Left lung (tissue), 10 donors: Measurements from ENCODE around the gene GGT6. TPM values are rescaled to one million over a fixed set of nuclear protein-coding genes. Genes with fewer than 3 reads are reported as not detected.

Experiments used
- ATAC-seq: fragments of 200-7000 bp; cut with Tn5 transposase; one replicate; pipeline ENCODE4 v1.9.1; 2020; ENCODE audit warnings: moderate library complexity
- DNase-seq, 4 donors: peaks; one replicate each; pipeline ENCODE4 v3.0.0-alpha.2; 2013 to 2020
- H3K27ac ChIP-seq, 2 donors: fragments of 200-600 bp; sonication (generic) in 1 of 2; one replicate each; pipeline versions ENCODE4 v1.5.0 to v1.8.0; 2020 to 2021
- H3K27me3 ChIP-seq, 2 donors: fragments of 200-600 bp; sonication (generic) in 1 of 2; one replicate each; pipeline versions ENCODE4 v1.5.0 to v1.8.0; 2020 to 2021
- H3K36me3 ChIP-seq, 2 donors: fragments of 200-600 bp; sonication (generic) in 1 of 2; one replicate each; pipeline versions ENCODE4 v1.5.0 to v1.8.0; 2020 to 2021
- H3K4me1 ChIP-seq, 2 donors: fragments of 200-600 bp; one replicate each; pipeline ENCODE4 v1.8.0; 2021
- H3K4me3 ChIP-seq, 2 donors: fragments of 200-600 bp; sonication (generic) in 1 of 2; one replicate each; pipeline versions ENCODE4 v1.5.0 to v1.8.0; 2020 to 2021; ENCODE audit warnings: mild to moderate bottlenecking in 1 of 2
- H3K9me3 ChIP-seq, 2 donors: fragments of 200-600 bp; sonication (generic) in 1 of 2; one replicate each; pipeline versions ENCODE4 v1.5.0 to v1.8.0; 2020 to 2021
- intact Hi-C, 2 donors: fragments of 100-400 bp; cut with DNase I; formaldehyde crosslinking; loops; one replicate each; pipeline versions ENCODE4 v1.11.2 to v1.14.2; 2022
- polyA plus RNA-seq, 6 donors: library from polyadenylated mRNA; unstranded; fragments of 120-200 nt; gene quantifications; one replicate each; pipeline ENCODE4 v1.2.1, GENCODE V29; 2013; ENCODE audit not compliant: insufficient read length in 6 of 6
- total RNA-seq, 2 donors: library from RNA; stranded (reverse); fragmentation: NEBNext Ultra II Directional; extraction: Animal tissue kit (Norgen Biotek cat#: 25700); gene quantifications; one replicate each; pipeline ENCODE4 v1.2.1, GENCODE V29; 2021
- TF ChIP-seq, protein P1 (sequence below), 2 donors: fragments of 200-600 bp; sonication (generic) in 1 of 2; IDR thresholded peaks; one replicate each; pipeline versions ENCODE4 v1.5.0 to v1.8.0; 2021; ENCODE audit warnings: antibody characterized with exemption in 2 of 2
- donor health status: DM: no; HTN: yes; CAD: no.
- donor health status: DM: no; HTN: no; CAD: no.

The GGT6 gene
- total and polyA plus RNA-seq, 8 donors = 1.8 to 17.4 (median 6.4) TPM

DNA sequence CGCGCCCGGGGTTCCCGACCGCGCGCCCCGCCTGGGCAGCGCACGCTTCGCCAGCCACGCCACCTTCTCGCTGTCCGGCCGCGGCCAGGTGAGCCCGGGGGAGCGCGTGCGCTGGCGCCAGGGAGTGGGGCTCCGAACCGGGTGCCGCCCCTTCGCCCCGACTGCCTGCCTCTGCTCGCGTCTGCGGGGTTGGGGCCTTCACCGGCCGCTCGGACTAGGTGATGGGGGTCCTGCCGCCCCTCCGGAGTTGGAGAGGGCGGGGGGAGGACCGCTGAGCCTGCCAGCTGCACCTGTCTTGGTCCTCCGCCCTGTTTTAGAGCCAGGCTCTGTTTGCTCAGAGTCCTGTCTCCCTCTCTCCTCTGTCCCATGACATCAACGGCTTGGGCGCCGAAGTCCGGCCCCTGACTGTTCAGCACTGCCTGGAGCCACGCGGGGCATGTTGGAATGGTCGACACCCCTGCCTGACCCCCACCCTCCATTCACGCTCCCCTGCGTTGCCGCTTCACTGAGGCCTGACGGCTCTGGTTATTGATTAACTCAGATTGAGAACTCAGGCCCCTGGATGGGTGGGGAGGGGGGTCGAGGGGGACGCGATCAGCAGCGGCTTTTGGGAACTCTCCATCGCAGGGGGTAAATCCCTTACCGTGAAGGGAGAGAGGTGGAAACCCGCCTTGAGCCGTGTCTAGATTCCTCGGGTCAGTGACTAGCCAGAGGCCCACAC is 24.7 kb upstream of the GGT6 start:
- H3K27me3 ChIP-seq = peaks cover 27 to 66% of the 10 kb centered on the region in 2 donors
- peak overlapping the region; percentile 36 to 40 for H3K4me3 ChIP-seq
- DNase-seq = peak in 1 of 4 donors; percentile 72
- H3K9me3 ChIP-seq = no peaks in the 10 kb centered on the region
- no peaks in the 10 kb centered on the region for H3K36me3 ChIP-seq
- intact Hi-C loops = no loop called here
- H3K27ac ChIP-seq = no peak overlapping the region
- H3K4me1 ChIP-seq = peaks cover 8 to 17% of the 10 kb centered on the region in 2 donors
- TF ChIP-seq, protein P1, sequence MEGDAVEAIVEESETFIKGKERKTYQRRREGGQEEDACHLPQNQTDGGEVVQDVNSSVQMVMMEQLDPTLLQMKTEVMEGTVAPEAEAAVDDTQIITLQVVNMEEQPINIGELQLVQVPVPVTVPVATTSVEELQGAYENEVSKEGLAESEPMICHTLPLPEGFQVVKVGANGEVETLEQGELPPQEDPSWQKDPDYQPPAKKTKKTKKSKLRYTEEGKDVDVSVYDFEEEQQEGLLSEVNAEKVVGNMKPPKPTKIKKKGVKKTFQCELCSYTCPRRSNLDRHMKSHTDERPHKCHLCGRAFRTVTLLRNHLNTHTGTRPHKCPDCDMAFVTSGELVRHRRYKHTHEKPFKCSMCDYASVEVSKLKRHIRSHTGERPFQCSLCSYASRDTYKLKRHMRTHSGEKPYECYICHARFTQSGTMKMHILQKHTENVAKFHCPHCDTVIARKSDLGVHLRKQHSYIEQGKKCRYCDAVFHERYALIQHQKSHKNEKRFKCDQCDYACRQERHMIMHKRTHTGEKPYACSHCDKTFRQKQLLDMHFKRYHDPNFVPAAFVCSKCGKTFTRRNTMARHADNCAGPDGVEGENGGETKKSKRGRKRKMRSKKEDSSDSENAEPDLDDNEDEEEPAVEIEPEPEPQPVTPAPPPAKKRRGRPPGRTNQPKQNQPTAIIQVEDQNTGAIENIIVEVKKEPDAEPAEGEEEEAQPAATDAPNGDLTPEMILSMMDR (IDR thresholded peaks at IDR 0.05) = no peak
- no peak for ATAC-seq

DNA sequence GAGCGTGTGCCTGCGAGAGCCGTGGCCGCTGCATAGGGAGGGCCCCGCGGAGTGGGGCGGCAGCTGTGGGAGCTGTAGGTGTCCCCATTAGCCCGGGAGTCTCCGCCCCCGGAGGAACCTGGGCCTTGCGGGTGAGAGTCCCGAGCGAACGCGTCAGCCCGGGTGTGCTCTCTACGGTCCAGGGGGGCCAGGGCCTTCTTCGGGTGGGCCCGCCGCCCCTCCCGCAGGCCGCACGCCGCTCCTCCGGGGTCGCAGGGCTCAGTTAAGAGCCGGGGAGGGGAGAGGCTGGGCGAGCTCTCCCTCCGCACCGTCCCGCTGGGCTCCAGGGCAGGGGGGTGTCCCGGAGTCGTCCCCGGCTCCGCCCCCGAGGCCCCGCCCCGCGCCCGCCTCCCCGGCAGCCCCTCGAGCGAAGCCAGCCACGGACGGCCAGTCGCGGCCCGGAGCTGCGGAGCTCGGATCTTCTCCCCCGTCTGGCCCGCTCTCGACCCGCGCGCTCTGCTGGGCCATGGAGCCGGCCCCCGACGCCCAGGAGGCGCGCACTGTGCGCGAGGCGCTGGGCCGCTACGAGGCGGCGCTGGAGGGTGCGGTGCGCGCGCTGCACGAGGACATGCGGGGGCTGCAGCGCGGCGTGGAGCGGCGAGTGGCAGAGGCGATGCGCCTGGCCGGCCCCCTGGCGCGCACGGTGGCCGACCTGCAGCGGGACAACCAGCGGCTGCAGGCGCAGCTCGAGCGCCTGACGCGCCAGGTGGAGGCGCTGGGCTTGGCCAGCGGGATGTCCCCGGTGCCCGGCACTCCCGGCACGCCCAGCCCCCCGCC is 23.9 kb upstream of the GGT6 start, which contains the start of gene SMTNL2:
Gene SMTNL2, plus strand, starts transcription at position 429 of the 816 bp plus-strand sequence. Its CDS starts 77 bp downstream, at position 506.
- TF ChIP-seq, protein P1 (IDR thresholded peaks at IDR 0.05) = no peak
- Histone ChIP-seq H3K4me3 (peak within 1 kb of the TSS; percentile 36 to 40), H3K27ac (no peak within 1 kb of the TSS), H3K4me1 (peaks cover 8 to 17% of the 10 kb centered on the region in 2 donors), H3K36me3 (no peaks in the 10 kb centered on the region), H3K27me3 (peaks cover 27 to 64% of the 10 kb centered on the region in 2 donors), H3K9me3 (no peaks in the 10 kb centered on the region)
- intact Hi-C loops = no loop called here
- peak; percentile 75 for ATAC-seq
- DNase-seq = peak in 3 of 4 donors; percentile 68 to 85 (median 78)

DNA sequence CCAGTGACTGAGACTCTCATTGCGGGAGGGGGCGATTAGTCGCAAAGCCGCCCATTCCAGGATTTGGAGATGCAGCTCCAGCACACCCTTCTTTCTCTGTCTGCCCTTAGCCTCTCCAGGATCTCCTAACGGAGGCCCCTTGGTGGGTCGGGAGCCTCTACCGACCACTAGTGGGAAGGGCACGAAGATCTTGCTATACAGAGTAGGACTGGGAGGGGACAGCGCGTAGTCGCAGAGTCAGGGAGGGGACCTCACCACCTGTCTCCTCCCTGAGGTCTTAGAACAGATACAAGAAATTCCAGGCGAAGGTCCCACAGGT is 23.4 kb upstream of the GGT6 start:
- DNase-seq = peak in 1 of 4 donors; percentile 69
- TF ChIP-seq, protein P1 (IDR thresholded peaks at IDR 0.05) = peak in 1 of 2 donors; percentile 16
- H3K4me3 ChIP-seq = peak overlapping the region; percentile 36 to 40
- intact Hi-C loops = no loop called here
- peak; percentile 52 for ATAC-seq
- H3K9me3 ChIP-seq = no peaks in the 10 kb centered on the region
- peaks cover 27 to 59% of the 10 kb centered on the region in 2 donors for H3K27me3 ChIP-seq
- no peaks in the 10 kb centered on the region for H3K36me3 ChIP-seq
- no peak overlapping the region for H3K27ac ChIP-seq
- peaks cover 8 to 17% of the 10 kb centered on the region in 2 donors for H3K4me1 ChIP-seq

DNA sequence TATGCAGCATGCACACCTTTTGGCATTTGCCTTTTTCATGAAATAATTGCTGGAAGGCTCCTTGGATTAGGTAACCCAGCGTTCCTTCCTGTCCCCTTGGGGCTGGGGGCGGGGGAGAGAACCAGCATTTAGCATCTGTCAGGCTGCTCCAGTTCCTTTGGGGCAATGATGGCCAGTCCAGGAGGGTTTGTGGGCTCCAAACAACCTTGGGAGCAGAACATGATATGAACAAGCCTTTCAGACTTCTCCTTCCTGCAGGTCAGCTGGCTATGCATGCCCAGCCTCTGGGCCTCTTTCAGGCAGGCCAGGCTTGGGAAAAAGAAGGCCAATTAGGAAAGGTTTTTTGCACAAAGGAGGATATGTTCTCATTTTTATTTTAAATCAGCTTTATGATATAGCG is 22.8 kb upstream of the GGT6 start:
- ATAC-seq (no peak), DNase-seq (no peak)
- H3K4me1 ChIP-seq = peaks cover 8 to 17% of the 10 kb centered on the region in 2 donors
- intact Hi-C loops = no loop called here
- no peak overlapping the region for H3K4me3 ChIP-seq
- TF ChIP-seq, protein P1 (IDR thresholded peaks at IDR 0.05) = no peak
- no peak overlapping the region for H3K27ac ChIP-seq
- H3K9me3 ChIP-seq = no peaks in the 10 kb centered on the region
- peaks cover 27 to 55% of the 10 kb centered on the region in 2 donors for H3K27me3 ChIP-seq
- no peaks in the 10 kb centered on the region for H3K36me3 ChIP-seq

DNA sequence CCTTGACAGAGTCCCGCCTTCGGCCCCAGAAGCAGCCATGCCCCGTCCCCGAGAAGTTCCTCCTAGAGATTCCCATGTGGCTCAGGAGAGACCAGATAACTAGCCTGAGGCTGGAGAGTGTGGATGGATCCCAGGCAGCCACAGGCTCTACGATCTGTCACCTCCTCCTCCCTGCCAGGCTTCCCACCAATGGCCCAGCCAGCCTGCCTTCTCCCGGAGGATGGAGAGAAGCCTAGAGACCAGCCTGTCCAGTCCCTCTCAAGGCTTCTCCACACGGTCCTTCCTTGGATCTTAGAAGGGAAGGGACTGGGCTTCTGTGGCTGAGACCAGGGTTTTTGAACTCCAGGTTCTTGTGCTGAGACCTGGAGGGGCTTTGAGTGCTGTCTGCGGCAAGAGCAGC is 22.3 kb upstream of the GGT6 start:
- no peak for DNase-seq
- TF ChIP-seq, protein P1 (IDR thresholded peaks at IDR 0.05) = no peak
- H3K36me3 ChIP-seq = no peaks in the 10 kb centered on the region
- H3K27me3 ChIP-seq = peaks cover 27 to 50% of the 10 kb centered on the region in 2 donors
- peaks cover 8 to 17% of the 10 kb centered on the region in 2 donors for H3K4me1 ChIP-seq
- ATAC-seq = no peak
- no peaks in the 10 kb centered on the region for H3K9me3 ChIP-seq
- intact Hi-C loops = no loop called here
- no peak overlapping the region for H3K27ac ChIP-seq
- H3K4me3 ChIP-seq = no peak overlapping the region
